Peyer's patch (tissue), 4 donors: ENCODE data around the gene LAD1. TPM values are rescaled to one million over a fixed set of nuclear protein-coding genes. Genes with fewer than 3 reads are reported as not detected.

Experiments
- DNase-seq, 3 donors: peaks; one replicate each; pipeline ENCODE4 v3.0.0-alpha.2; 2017 to 2019
- H3K27ac ChIP-seq, 4 donors: fragments of 200-600 bp; sonication (generic); one replicate each; pipeline ENCODE4 v1.5.1; 2016 to 2019
- H3K27me3 ChIP-seq, 2 donors: fragments of 200-600 bp; sonication (generic); one replicate each; pipeline ENCODE4 v1.5.1; 2019
- H3K36me3 ChIP-seq, 3 donors: fragments of 200-600 bp; sonication (generic); one replicate each; pipeline ENCODE4 v1.5.1; 2016 to 2019
- H3K4me1 ChIP-seq, 4 donors: fragments of 200-600 bp; sonication (generic); one replicate each; pipeline ENCODE4 v1.5.1; 2016 to 2019
- H3K4me3 ChIP-seq, 4 donors: fragments of 200-600 bp; sonication (generic); 1 replicate in 3 of 4; 2 replicates in 1 of 4; pipeline ENCODE4 v1.5.1; 2016 to 2019; ENCODE audit warnings: mild to moderate bottlenecking in 1 of 4
- H3K9me3 ChIP-seq, 4 donors: fragments of 200-600 bp; sonication (generic); one replicate each; pipeline ENCODE4 v1.5.1; 2016 to 2019; ENCODE audit warnings: mild to moderate bottlenecking in 1 of 4
- CTCF ChIP-seq, 6 experiments: fragments of 450-650 bp in 4 of 6; fragments of 200-600 bp in 2 of 6; sonication (generic) in 1 of 6; IDR thresholded peaks; one replicate each; pipeline ENCODE4 v1.5.1; 2017 to 2019; ENCODE audit warnings: antibody characterized with exemption in 6 of 6, mild to moderate bottlenecking in 3 of 6, moderate library complexity in 1 of 6
- POLR2A ChIP-seq, 2 donors: fragments of 450-650 bp; IDR thresholded peaks; one replicate each; pipeline ENCODE4 v1.5.1; 2017; ENCODE audit warnings: antibody characterized with exemption in 2 of 2, mild to moderate bottlenecking in 2 of 2, moderate library complexity in 2 of 2
- total RNA-seq, 4 donors: library from RNA; depleted of rRNA; stranded (reverse); fragments of >200 nt; gene quantifications; one replicate each; pipeline ENCODE4 v1.1.0, GENCODE V29; 2016

Gene LAD1
- total RNA-seq, 4 donors from 2014 or later = 106 to 224 (median 192) TPM

- no peaks in the 10 kb centered on the region for H3K36me3 ChIP-seq
- TF ChIP-seq POLR2A (IDR thresholded peaks at IDR 0.05) (no peak), CTCF (IDR thresholded peaks at IDR 0.05) (no peak)
- no peak overlapping the region for H3K4me3 ChIP-seq
- H3K27me3 ChIP-seq = no peaks in the 10 kb centered on the region
- H3K4me1 ChIP-seq = no peaks in the 10 kb centered on the region
- no peak overlapping the region for H3K27ac ChIP-seq
- DNase-seq = no peak
- H3K9me3 ChIP-seq = no peaks in the 10 kb centered on the region
Observed at GRCh38 chr1:201422436-201423030, 23.4 kb upstream of the LAD1 start.

GRCh38 chr1:201422026-201422425 lies 22.9 kb upstream of the LAD1 start:
- H3K27me3 ChIP-seq = no peaks in the 10 kb centered on the region
- H3K36me3 ChIP-seq = no peaks in the 10 kb centered on the region
- DNase-seq = no peak
- no peaks in the 10 kb centered on the region for H3K4me1 ChIP-seq
- H3K9me3 ChIP-seq = no peaks in the 10 kb centered on the region
- TF ChIP-seq POLR2A (IDR thresholded peaks at IDR 0.05) (no peak), CTCF (IDR thresholded peaks at IDR 0.05) (no peak)
- H3K27ac ChIP-seq = no peak overlapping the region
- H3K4me3 ChIP-seq = no peak overlapping the region

- Histone ChIP-seq H3K27me3 (no peaks in the 10 kb centered on the region), H3K27ac (no peak overlapping the region), H3K9me3 (no peaks in the 10 kb centered on the region), H3K4me3 (no peak overlapping the region), H3K4me1 (no peaks in the 10 kb centered on the region), H3K36me3 (no peaks in the 10 kb centered on the region)
- no peak for DNase-seq
- TF ChIP-seq POLR2A (IDR thresholded peaks at IDR 0.05) (no peak), CTCF (IDR thresholded peaks at IDR 0.05) (no peak)
Observed at GRCh38 chr1:201421041-201421440, 21.9 kb upstream of the LAD1 start.

GRCh38 chr1:201420608-201421002 lies 21.5 kb upstream of the LAD1 start:
- no peak overlapping the region for H3K27ac ChIP-seq
- no peaks in the 10 kb centered on the region for H3K9me3 ChIP-seq
- DNase-seq = no peak
- no peaks in the 10 kb centered on the region for H3K4me1 ChIP-seq
- no peaks in the 10 kb centered on the region for H3K36me3 ChIP-seq
- no peak overlapping the region for H3K4me3 ChIP-seq
- H3K27me3 ChIP-seq = no peaks in the 10 kb centered on the region
- TF ChIP-seq CTCF (IDR thresholded peaks at IDR 0.05) (no peak), POLR2A (IDR thresholded peaks at IDR 0.05) (no peak)

GRCh38 chr1:201419746-201420607 lies 20.9 kb upstream of the LAD1 start:
- Histone ChIP-seq H3K4me3 (no peak overlapping the region), H3K27me3 (no peaks in the 10 kb centered on the region), H3K9me3 (no peaks in the 10 kb centered on the region), H3K27ac (no peak overlapping the region), H3K36me3 (no peaks in the 10 kb centered on the region), H3K4me1 (no peaks in the 10 kb centered on the region)
- DNase-seq = no peak
- TF ChIP-seq POLR2A (IDR thresholded peaks at IDR 0.05) (no peak), CTCF (IDR thresholded peaks at IDR 0.05) (no peak)
